CD4-positive, alpha-beta T cell treated with Interferon alpha-2 for 1 hour (primary cell): ENCODE results near the gene ANO8.
A peak's percentile ranks its signal among the peaks of the same experiment; 100 is the strongest.

ENCODE experiments used
- DNase-seq, 2 donors: peaks; one replicate each; pipeline ENCODE4 v3.0.0-alpha.2; 2020 to 2022

The ANO8 gene

GRCh38 chr19:17327654-17328516, 6.8 kb downstream of the ANO8 start:
- peak; percentile 63 to 72 for DNase-seq

GRCh38 chr19:17327068-17327653, 7.5 kb downstream of the ANO8 start:
- DNase-seq = no peak

- no peak for DNase-seq
These were observed 8.1 kb downstream of the ANO8 start for GRCh38 chr19:17326595-17326966.

GRCh38 chr19:17325881-17326594, 8.6 kb downstream of the ANO8 start:
- no peak for DNase-seq

GRCh38 chr19:17325133-17325532, 9.5 kb downstream of the ANO8 start:
- DNase-seq = no peak

- no peak for DNase-seq
These were observed 10.1 kb downstream of the ANO8 start for GRCh38 chr19:17324357-17325114.

GRCh38 chr19:17323964-17324332, 10.7 kb downstream of the ANO8 start:
- no peak for DNase-seq

- DNase-seq = no peak
These were observed 11.2 kb downstream of the ANO8 start for GRCh38 chr19:17323300-17323963.

GRCh38 chr19:17322854-17323253, 11.8 kb downstream of the ANO8 start:
- DNase-seq = no peak

GRCh38 chr19:17321655-17322489, 12.8 kb downstream of the ANO8 start:
- DNase-seq = no peak

GRCh38 chr19:17320435-17320834, 14.2 kb downstream of the ANO8 start:
- DNase-seq = no peak

GRCh38 chr19:17319473-17320238, 15.0 kb downstream of the ANO8 start:
- DNase-seq = no peak

- DNase-seq = no peak
These were observed 15.7 kb downstream of the ANO8 start for GRCh38 chr19:17318966-17319365.

GRCh38 chr19:17314007-17314593, 20.6 kb downstream of the ANO8 start:
- DNase-seq = no peak

- no peak for DNase-seq
These were observed 22.2 kb downstream of the ANO8 start for GRCh38 chr19:17312189-17313113.

- no peak for DNase-seq
These were observed 23.0 kb downstream of the ANO8 start for GRCh38 chr19:17311455-17312188.

GRCh38 chr19:17309965-17310461, 24.6 kb downstream of the ANO8 start:
- no peak for DNase-seq
